ENCODE results near the gene CKS1B.
"Not testable (repeated sequence)": the region's sequence is repeated elsewhere in the genome, so short reads cannot be mapped to it uniquely, and the experiment has no call there.

CKS1B gene

GRCh38 chr1:154983776-154984466, 9.4 kb downstream of the CKS1B start:
- DNase-seq (ENCODE audit: low spot score), result no peak
- in situ Hi-C loops (cut with MboI; ENCODE audit: low sequenced_read_pairs, unreplicated experiment), result no loop called here
- TF ChIP-seq CTCF (IDR thresholded peaks at IDR 0.05; ENCODE audit: borderline replicate concordance, control extremely low read depth, extremely low read depth, insufficient read depth, missing control alignments), result no peak

GRCh38 chr1:154986736-154987135, 12.3 kb downstream of the CKS1B start:
- in situ Hi-C loops (cut with MboI; ENCODE audit: low sequenced_read_pairs, unreplicated experiment), result not testable (repeated sequence)

GRCh38 chr1:154987326-154987725, 12.8 kb downstream of the CKS1B start:
- in situ Hi-C loops (cut with MboI; ENCODE audit: low sequenced_read_pairs, unreplicated experiment), result no loop called here
- no peak for TF ChIP-seq CTCF (IDR thresholded peaks at IDR 0.05; ENCODE audit: borderline replicate concordance, control extremely low read depth, extremely low read depth, insufficient read depth, missing control alignments)
- DNase-seq (ENCODE audit: low spot score), result no peak

More at GRCh38 chr1:154986736-154987135, 12.3 kb downstream of the CKS1B start:
- DNase-seq (ENCODE audit: low spot score), result not testable (repeated sequence)

GRCh38 chr1:154988058-154988954, 13.8 kb downstream of the CKS1B start:
- in situ Hi-C loops (cut with MboI; ENCODE audit: low sequenced_read_pairs, unreplicated experiment), result no loop called here
- TF ChIP-seq CTCF (IDR thresholded peaks at IDR 0.05; ENCODE audit: borderline replicate concordance, control extremely low read depth, extremely low read depth, insufficient read depth, missing control alignments), result no peak
- no peak for DNase-seq (ENCODE audit: low spot score)

- TF ChIP-seq CTCF (IDR thresholded peaks at IDR 0.05; ENCODE audit: borderline replicate concordance, control extremely low read depth, extremely low read depth, insufficient read depth, missing control alignments), result no peak
- DNase-seq (ENCODE audit: low spot score), result no peak
- in situ Hi-C loops (cut with MboI; ENCODE audit: low sequenced_read_pairs, unreplicated experiment), result no loop called here
Observed at GRCh38 chr1:154989195-154989860, 14.8 kb downstream of the CKS1B start.

- no peak for DNase-seq (ENCODE audit: low spot score)
- in situ Hi-C loops (cut with MboI; ENCODE audit: low sequenced_read_pairs, unreplicated experiment), result no loop called here
- no peak for TF ChIP-seq CTCF (IDR thresholded peaks at IDR 0.05; ENCODE audit: borderline replicate concordance, control extremely low read depth, extremely low read depth, insufficient read depth, missing control alignments)
Observed at GRCh38 chr1:154990276-154990675, 15.8 kb downstream of the CKS1B start.
